DMS153 (cell line): ENCODE measurements around the gene TRPM2.

ENCODE experiments used
- DNase-seq: peaks from one replicate; lab custom pipeline; 2025; lab: John Stamatoyannopoulos, UW

Gene TRPM2

GRCh38 chr21:44445145-44445812 is 91.9 kb downstream of the TRPM2 start:
- DNase-seq = no peak

DNA sequence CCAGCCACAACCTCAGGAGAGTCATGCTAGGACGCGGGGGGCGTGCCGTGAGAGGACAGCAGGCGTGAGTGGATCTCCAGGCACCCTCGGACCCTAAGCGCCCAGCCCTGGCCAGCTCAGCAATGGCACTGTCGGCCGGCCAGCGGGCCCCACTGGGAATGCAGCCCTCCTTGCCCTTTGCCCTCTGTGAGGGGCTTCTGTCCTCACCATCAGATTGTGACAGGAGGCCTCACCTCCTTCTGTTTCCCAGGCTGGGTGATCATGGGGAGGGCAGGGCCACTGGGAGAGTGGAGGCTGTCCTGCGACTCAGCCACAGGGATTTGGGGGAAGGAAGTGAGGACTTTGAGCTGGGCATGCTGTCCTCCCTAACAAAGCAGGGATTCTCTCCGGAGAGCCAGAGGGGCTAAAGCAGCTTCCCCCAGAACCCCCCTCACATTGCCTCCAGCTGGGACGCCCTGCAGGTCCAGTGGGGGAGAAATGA is 95.3 kb downstream of the TRPM2 start:
- DNase-seq = no peak

- no peak for DNase-seq
Observed at GRCh38 chr21:44449473-44450363, 96.3 kb downstream of the TRPM2 start.

DNA sequence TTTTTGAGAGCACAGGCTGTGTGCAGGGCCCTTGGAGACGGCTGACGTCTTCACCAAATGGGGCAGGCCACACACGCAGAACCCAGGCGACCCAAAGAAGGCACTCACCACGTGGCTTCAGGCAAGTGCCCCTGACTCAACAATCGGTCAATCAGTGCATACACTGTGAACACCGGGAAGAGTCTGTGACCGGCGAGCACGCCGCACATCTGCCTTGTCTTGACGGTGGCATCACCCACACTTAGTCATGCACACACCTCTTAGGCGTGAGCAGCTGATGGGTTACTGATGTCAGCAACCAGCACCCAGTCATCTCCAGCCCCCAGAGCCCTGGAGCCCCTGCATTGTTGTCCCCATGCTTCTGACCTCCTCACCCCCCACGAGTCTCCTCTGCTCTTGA is 97.0 kb downstream of the TRPM2 start:
- DNase-seq = no peak

DNA sequence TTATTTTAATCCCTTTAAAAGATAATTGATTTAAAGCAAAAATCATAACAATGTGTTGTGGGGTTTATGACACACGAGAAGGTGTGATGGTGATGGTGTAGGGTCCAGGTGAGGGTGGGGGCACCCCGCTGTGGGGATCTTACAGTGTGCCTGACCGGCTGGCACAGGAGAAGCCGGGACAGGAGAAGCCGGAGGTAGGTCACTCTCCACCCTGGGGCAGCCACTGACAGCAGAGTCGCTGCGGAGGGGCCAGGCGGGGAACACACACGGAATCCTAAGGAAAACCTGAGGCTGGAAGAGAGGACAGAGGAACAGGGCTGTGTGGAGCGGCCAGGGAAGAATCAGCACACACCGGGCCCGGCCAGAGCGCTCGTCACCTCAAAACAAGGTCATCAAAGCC is 97.6 kb downstream of the TRPM2 start:
- DNase-seq = no peak

DNA sequence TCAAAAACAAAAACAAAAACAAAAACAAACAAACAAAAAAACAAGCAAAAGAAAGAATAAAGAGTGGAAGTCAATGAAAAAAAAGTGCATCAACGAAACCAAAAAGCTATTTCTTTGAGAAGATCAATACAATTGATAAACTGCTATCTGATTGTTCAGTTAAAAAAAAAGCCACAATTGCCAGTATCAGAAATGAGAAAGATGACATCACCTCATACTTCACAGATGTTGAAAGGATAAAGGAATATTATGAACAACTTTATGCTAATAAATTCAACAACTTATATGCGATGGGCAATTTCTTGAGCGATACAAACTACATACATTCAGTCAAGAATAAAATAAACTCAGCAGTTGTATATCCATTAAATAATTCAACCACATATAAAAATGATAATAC is 99.7 kb downstream of the TRPM2 start:
- DNase-seq = no peak

- no peak for DNase-seq
Observed at GRCh38 chr21:44454058-44454457, 100.6 kb downstream of the TRPM2 start.

DNA sequence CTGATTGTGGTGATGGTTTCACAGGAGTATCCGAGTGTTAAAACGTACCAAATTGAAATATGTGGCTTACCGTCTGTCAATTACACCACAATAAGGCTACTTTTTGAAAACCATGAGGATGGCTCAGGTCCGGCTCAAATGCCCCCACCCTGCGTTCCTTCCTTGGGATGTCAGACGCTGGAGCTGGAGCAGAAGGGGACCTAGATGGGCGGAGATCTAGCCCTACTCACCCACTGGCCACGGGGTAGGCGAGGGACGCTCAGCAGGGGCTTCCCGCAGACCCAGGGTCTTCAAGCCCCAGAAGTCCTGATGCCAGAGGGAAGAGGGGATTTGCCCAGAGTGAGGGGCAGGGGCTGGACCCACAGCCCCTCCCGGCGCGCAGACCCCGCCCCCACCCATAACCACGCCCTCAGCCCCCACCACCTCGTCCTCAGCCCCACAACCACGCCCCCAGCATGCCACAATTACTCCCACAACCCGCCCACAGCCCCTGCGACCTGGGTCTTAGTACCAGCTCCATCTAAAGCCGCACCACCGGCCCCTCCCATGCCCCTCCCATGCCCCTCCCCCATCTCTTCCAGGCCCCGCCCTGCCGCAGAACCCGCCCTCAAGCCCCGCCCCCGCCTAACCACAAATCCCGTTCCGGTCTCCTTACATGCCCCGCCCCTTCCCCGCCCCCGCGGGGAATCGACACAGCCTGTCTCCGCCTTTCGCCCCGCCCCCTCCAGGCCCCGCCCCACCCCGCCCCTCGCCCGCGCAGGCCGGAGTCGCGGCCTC is 101.5 kb downstream of the TRPM2 start, which contains the start of gene LRRC3:
Gene LRRC3, plus strand, starts transcription at position 764 of the 777 bp plus-strand sequence. CDS start 1,135 bp downstream, outside the sequence.
- peak; percentile 76 for DNase-seq

- DNase-seq = peak; percentile 8
Observed at GRCh38 chr21:44455524-44456213, 102.2 kb downstream of the TRPM2 start.

- DNase-seq = no peak
Observed at GRCh38 chr21:44456214-44456914, 102.9 kb downstream of the TRPM2 start.

DNA sequence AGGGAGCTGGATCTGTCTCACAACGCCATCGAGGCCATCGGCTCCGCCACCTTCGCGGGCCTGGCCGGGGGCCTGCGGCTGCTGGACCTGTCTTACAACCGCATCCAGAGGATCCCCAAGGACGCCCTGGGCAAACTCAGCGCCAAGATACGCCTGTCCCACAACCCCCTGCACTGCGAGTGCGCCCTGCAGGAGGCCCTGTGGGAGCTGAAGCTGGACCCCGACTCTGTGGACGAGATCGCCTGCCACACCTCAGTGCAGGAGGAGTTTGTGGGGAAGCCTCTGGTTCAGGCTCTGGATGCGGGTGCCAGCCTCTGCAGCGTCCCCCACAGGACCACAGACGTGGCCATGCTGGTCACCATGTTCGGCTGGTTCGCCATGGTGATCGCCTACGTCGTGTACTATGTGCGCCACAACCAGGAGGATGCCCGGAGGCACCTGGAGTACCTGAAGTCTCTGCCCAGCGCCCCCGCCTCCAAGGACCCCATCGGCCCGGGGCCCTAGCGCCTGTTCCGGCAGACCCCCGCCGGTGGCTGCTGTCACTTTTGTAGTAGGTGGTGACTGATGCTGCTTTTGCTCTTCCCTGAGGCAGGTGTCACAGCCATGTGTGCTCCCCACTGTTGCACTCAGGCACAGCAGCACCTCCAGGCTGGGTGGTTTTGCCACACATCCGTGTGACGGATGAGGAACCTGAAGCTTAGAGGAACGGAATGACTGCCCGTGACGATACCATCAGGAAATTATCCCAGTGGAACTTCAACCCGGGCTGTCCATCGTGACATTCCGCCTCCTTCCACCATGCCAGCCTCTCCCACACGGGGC is 103.7 kb downstream of the TRPM2 start:
- no peak for DNase-seq

DNA sequence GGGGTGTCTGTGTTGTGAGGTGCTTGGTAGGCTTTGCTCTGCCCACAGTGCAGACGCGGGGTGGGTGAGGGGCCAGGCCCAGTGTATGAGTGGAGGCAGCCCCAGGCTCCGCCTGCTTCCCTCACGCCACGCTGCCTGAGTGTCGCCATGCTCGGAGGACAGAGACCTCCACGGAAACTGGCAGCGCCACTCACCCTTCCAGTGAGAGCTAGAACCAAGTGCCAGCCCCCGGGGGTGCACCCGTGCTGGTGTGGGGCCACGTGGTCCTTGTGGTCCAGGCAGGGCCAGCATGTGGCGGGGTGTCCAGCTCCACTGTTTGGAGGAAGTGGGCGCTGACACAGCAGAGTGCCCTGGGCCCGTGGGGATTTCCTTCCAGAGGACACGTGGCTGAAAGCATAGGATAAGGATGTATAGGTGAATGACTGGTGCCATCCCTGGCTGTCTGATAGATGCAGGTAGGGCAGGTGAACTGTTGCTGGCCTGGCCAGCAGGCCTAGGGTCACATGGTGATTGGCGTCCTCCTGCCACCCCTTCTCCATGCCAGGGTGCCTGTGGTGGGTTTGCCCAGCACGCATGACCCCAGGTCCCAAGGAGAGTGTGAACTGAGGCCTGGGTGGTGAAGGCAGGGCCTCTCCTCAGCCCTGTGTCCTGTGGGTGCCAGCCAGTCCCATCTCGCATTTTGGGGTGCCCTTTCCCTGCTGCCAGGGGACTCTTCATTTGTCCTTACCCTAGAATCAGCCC is 105.7 kb downstream of the TRPM2 start:
- DNase-seq = no peak

GRCh38 chr21:44459712-44460440 is 106.5 kb downstream of the TRPM2 start:
- DNase-seq = no peak

DNA sequence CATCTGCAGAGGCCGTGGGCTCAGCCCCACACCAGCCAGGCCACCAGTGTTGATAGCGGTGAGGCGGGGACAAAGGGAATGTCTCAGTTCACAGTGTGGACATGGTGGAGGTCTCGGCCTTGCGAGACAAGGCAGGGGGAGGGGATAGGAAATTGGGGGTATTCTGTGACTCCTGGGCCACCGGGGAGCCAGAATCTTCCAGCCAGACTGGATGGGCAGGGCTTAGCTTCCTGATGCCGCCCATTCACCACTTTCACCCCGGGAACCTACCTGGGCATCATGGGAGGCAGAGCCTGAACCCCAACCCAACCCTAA is 107.0 kb downstream of the TRPM2 start:
- no peak for DNase-seq

- no peak for DNase-seq
Observed at GRCh38 chr21:44461005-44461404, 107.6 kb downstream of the TRPM2 start.

DNA sequence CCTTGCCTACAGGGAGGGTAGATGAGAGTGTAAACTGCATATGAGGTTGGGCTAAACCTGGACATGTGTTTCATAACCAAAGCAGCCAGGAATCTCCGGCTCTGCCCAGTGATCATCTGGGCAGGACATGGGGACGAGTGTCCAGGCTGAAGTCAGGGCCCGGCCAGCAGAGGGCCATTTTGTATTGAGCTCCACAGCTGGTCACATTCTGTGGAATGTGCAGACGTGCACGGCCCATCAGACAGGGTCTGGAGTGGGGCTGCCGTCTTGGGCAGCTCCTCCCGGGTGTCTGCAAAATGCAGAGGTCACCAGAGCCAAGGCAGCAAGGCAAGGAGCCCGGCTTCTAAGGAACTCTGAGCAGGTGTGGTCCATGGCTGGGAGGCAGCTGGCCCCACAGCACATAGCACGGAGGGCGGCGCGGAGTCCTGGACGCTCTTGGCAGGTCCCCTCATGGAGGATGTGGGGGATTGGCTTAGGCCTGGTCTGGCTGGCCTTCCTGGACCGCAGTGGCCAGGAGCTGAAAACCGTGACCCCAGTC is 108.1 kb downstream of the TRPM2 start:
- DNase-seq = no peak

GRCh38 chr21:44462086-44462833 is 108.8 kb downstream of the TRPM2 start:
- no peak for DNase-seq

DNA sequence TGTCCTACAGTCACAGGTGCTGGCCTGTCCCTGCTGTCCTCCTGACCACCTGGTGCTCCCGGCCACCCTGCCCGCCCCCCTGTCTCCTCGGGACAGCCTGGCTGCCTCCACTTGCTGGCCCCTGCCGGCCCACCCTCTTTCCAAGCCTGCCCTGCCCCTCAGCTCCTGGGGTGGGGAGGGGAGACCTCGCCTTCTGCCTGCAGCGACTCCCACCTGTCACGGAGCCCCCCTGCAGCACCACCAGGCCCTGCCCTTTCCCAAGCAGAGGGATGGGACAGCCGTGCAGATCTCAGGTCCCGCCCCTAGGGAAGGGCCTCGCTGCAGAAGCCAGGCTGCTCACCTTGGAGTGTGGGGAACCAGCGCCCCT is 109.4 kb downstream of the TRPM2 start:
- DNase-seq = no peak
